Measurements from ENCODE around the gene FEM1A. TPM values are rescaled to one million over a fixed set of nuclear protein-coding genes. Genes with fewer than 3 reads are reported as not detected.

Gene FEM1A, protein sequence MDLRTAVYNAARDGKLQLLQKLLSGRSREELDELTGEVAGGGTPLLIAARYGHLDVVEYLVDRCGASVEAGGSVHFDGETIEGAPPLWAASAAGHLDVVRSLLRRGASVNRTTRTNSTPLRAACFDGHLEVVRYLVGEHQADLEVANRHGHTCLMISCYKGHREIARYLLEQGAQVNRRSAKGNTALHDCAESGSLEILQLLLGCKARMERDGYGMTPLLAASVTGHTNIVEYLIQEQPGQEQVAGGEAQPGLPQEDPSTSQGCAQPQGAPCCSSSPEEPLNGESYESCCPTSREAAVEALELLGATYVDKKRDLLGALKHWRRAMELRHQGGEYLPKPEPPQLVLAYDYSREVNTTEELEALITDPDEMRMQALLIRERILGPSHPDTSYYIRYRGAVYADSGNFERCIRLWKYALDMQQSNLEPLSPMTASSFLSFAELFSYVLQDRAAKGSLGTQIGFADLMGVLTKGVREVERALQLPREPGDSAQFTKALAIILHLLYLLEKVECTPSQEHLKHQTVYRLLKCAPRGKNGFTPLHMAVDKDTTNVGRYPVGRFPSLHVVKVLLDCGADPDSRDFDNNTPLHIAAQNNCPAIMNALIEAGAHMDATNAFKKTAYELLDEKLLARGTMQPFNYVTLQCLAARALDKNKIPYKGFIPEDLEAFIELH
- polyA plus RNA-seq = 8.7 and 9.4 TPM in 2 replicates
- polyA minus RNA-seq = 25.7 and 31.4 TPM in 2 replicates

DNA sequence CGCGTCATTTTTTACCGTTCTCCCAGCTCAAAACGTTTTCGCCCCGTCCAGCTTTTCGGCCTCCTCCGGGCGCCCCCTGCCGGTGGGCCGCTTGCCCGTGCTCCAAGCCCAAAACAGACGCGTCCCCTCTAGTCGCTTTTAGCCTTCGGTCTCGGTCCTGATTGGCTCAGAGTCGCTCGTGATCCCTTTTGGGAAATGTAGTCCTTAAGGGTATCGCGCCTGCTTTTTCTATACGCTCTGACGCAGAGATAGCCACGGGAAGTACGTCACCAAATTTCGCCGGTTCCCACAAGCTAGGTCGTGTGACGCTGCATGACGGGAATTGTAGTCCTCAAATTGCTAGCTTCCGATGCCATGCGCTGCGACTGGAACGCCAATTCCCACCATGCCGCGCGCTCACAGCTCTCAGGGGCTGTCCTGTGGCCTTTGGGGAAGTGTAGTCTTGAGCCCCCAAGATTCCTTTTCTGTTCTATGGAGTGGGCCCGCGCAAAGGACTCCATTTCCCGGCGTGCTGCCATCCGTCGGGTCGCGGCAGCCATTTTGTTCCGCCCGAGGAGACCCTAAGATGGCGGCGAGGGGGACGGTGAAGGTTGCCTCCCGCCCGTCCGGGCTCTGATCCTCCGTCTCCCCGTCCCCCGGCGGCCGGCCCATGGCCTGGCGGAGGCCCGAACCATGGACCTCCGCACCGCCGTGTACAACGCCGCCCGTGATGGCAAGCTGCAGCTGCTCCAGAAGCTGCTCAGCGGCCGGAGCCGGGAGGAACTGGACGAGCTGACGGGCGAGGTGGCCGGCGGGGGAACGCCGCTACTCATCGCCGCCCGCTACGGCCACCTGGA, at the start of gene FEM1A:
Gene FEM1A (plus strand): TSS at position 552 of the 836 bp plus-strand sequence. CDS start 121 bp downstream, at position 673.
- H3K9me3 ChIP-seq (ENCODE audit: low read length) = no peaks in the 10 kb centered on the region
- no peaks in the 10 kb centered on the region for H3K27me3 ChIP-seq (ENCODE audit: insufficient read depth, low read depth, low read length)
- H4K20me1 ChIP-seq (ENCODE audit: insufficient read depth) = no peaks in the 10 kb centered on the region
- peak within 1 kb of the TSS; percentile 85 for H3K27ac ChIP-seq (ENCODE audit: low read length)
- no peaks in the 10 kb centered on the region for H3K36me3 ChIP-seq (ENCODE audit: insufficient read depth, low read length)
- peak within 1 kb of the TSS; percentile 70 for H3K4me2 ChIP-seq (ENCODE audit: low read length)
- peak within 1 kb of the TSS; percentile 93 for H3K9ac ChIP-seq (ENCODE audit: low read length)
- peaks cover 31% of the 10 kb centered on the region for H3K79me2 ChIP-seq (replicated peaks; ENCODE audit: insufficient read depth, low read length)
- no peaks in the 10 kb centered on the region for H3F3A ChIP-seq (ENCODE audit: insufficient read depth, low read length, poor library complexity, severe bottlenecking)
- H2AFZ ChIP-seq (ENCODE audit: low read depth, low read length) = no peak within 1 kb of the TSS
- no peak for TF ChIP-seq EZH2 (IDR thresholded peaks at IDR 0.05; ENCODE audit: borderline replicate concordance, insufficient read depth, low read length, poor library complexity, severe bottlenecking)
- TF ChIP-seq EP300 (conservative IDR thresholded peaks at IDR 0.05; ENCODE audit: poor library complexity, severe bottlenecking) = peak; percentile 37
- peak; percentile 90 for TF ChIP-seq TAF1 (IDR thresholded peaks at IDR 0.05; ENCODE audit: low read depth)
- TF ChIP-seq MXI1 (conservative IDR thresholded peaks at IDR 0.05; ENCODE audit: poor library complexity, severe bottlenecking) = peak; percentile 64
- TF ChIP-seq POLR2AphosphoS5 (IDR thresholded peaks at IDR 0.05) = peak; percentile 96
- TF ChIP-seq RAD21 (conservative IDR thresholded peaks at IDR 0.05) = peak; percentile 100
- peak; percentile 70 for TF ChIP-seq REST (IDR thresholded peaks at IDR 0.05; ENCODE audit: borderline replicate concordance)
- TF ChIP-seq SMC3 (conservative IDR thresholded peaks at IDR 0.05; ENCODE audit: poor library complexity) = peak; percentile 100
- TF ChIP-seq, protein P1, sequence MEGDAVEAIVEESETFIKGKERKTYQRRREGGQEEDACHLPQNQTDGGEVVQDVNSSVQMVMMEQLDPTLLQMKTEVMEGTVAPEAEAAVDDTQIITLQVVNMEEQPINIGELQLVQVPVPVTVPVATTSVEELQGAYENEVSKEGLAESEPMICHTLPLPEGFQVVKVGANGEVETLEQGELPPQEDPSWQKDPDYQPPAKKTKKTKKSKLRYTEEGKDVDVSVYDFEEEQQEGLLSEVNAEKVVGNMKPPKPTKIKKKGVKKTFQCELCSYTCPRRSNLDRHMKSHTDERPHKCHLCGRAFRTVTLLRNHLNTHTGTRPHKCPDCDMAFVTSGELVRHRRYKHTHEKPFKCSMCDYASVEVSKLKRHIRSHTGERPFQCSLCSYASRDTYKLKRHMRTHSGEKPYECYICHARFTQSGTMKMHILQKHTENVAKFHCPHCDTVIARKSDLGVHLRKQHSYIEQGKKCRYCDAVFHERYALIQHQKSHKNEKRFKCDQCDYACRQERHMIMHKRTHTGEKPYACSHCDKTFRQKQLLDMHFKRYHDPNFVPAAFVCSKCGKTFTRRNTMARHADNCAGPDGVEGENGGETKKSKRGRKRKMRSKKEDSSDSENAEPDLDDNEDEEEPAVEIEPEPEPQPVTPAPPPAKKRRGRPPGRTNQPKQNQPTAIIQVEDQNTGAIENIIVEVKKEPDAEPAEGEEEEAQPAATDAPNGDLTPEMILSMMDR (IDR thresholded peaks at IDR 0.05; ENCODE audit: poor library complexity, severe bottlenecking) = peak; percentile 99
- H3K4me3 ChIP-seq (ENCODE audit: low read length) = peak within 1 kb of the TSS; percentile 82
- no peaks in the 10 kb centered on the region for H3K9me2 ChIP-seq (ENCODE audit: insufficient read depth, low read length)

Data from neural cell (in vitro differentiated cells).